Astrocyte (in vitro differentiated cells and primary cell): ENCODE measurements around the gene PLIN4. TPM values are rescaled to one million over a fixed set of nuclear protein-coding genes. Genes with fewer than 3 reads are reported as not detected.

ENCODE experiments used
- DNase-seq: peaks from one replicate; pipeline ENCODE4 v3.0.0-alpha.2; 2010; ENCODE audit warnings: low read depth
- FAIRE-seq: peaks from 2 replicates; lab custom pipeline; 2011; peaks lifted over from hg19 to GRCh38; lab: Jason Lieb, UNC
- H2AFZ ChIP-seq: 2 replicates; pipeline ENCODE4 v1.6.0; 2012; ENCODE audit warnings: low read depth, low read length, inconsistent platforms
- H3K27ac ChIP-seq: 2 replicates; pipeline ENCODE4 v1.5.1; 2011; ENCODE audit warnings: low read depth, low read length, inconsistent platforms
- H3K27me3 ChIP-seq: 2 replicates; pipeline ENCODE4 v1.6.0; 2011; ENCODE audit warnings: low read length, inconsistent platforms; ENCODE audit not compliant: insufficient read depth
- H3K36me3 ChIP-seq: 2 replicates; pipeline ENCODE4 v1.5.1; 2011; ENCODE audit warnings: low read length, inconsistent platforms; ENCODE audit not compliant: insufficient read depth
- H3K4me1 ChIP-seq: 2 replicates; pipeline ENCODE4 v1.5.1; 2011; ENCODE audit warnings: low read length, inconsistent platforms; ENCODE audit not compliant: insufficient read depth
- H3K4me2 ChIP-seq: 2 replicates; pipeline ENCODE4 v1.6.0; 2012; ENCODE audit warnings: low read length, inconsistent platforms
- H3K4me3 ChIP-seq: 2 replicates; pipeline ENCODE4 v1.5.1; 2011; ENCODE audit warnings: low read depth, mild to moderate bottlenecking, low read length, inconsistent platforms; ENCODE audit not compliant: insufficient read depth
- H3K79me2 ChIP-seq: 2 replicates; pipeline ENCODE4 v1.6.0; 2012; ENCODE audit warnings: mild to moderate bottlenecking, low read length, inconsistent platforms; ENCODE audit not compliant: insufficient read depth
- H3K9ac ChIP-seq: 2 replicates; pipeline ENCODE4 v1.6.0; 2012; ENCODE audit warnings: mild to moderate bottlenecking, low read length, inconsistent platforms
- H3K9me3 ChIP-seq: 2 replicates; pipeline ENCODE4 v1.5.1; 2012; ENCODE audit warnings: low read depth, mild to moderate bottlenecking, low read length, inconsistent platforms; ENCODE audit not compliant: insufficient read depth
- H4K20me1 ChIP-seq: 2 replicates; pipeline ENCODE4 v1.6.0; 2012; ENCODE audit warnings: low read length, inconsistent platforms; ENCODE audit not compliant: insufficient read depth
- H3K27ac Mint-ChIP-seq: one replicate; pipeline ENCODE4 v1.8.0; 2021; ENCODE audit warnings: mild to moderate bottlenecking, mixed read lengths; ENCODE audit not compliant: unreplicated experiment
- H3K27me3 Mint-ChIP-seq: one replicate; pipeline ENCODE4 v1.8.0; 2021; ENCODE audit warnings: low read depth, mixed read lengths; ENCODE audit not compliant: unreplicated experiment
- H3K36me3 Mint-ChIP-seq: one replicate; pipeline ENCODE4 v1.8.0; 2021; ENCODE audit warnings: low read depth, mixed read lengths; ENCODE audit not compliant: unreplicated experiment
- H3K4me1 Mint-ChIP-seq: one replicate; pipeline ENCODE4 v1.8.0; 2021; ENCODE audit warnings: low read depth, mixed read lengths; ENCODE audit not compliant: unreplicated experiment
- H3K4me3 Mint-ChIP-seq: one replicate; pipeline ENCODE4 v1.8.0; 2021; ENCODE audit warnings: mild to moderate bottlenecking, moderate library complexity, mixed read lengths; ENCODE audit not compliant: unreplicated experiment
- H3K9me3 Mint-ChIP-seq: one replicate; pipeline ENCODE4 v1.8.0; 2021; ENCODE audit warnings: mild to moderate bottlenecking, mixed read lengths; ENCODE audit not compliant: unreplicated experiment
- EZH2 ChIP-seq: IDR thresholded peaks from 2 replicates; pipeline ENCODE4 v1.6.1; 2012; ENCODE audit warnings: mild to moderate bottlenecking, low read length, inconsistent platforms; ENCODE audit not compliant: insufficient read depth
- total RNA-seq: library from RNA; stranded (reverse); gene quantifications from 2 replicates; pipeline ENCODE4 v1.2.1, GENCODE V29; 2021
- TF ChIP-seq, protein P1 (sequence below): IDR thresholded peaks from 2 replicates; pipeline ENCODE4 v1.5.1; 2011; ENCODE audit warnings: low read depth, mild to moderate bottlenecking, inconsistent platforms, low read length, moderate library complexity; ENCODE audit not compliant: insufficient read depth

PLIN4 gene
- total RNA-seq, 1 donor from 2014 or later: 0.05 TPM

DNA sequence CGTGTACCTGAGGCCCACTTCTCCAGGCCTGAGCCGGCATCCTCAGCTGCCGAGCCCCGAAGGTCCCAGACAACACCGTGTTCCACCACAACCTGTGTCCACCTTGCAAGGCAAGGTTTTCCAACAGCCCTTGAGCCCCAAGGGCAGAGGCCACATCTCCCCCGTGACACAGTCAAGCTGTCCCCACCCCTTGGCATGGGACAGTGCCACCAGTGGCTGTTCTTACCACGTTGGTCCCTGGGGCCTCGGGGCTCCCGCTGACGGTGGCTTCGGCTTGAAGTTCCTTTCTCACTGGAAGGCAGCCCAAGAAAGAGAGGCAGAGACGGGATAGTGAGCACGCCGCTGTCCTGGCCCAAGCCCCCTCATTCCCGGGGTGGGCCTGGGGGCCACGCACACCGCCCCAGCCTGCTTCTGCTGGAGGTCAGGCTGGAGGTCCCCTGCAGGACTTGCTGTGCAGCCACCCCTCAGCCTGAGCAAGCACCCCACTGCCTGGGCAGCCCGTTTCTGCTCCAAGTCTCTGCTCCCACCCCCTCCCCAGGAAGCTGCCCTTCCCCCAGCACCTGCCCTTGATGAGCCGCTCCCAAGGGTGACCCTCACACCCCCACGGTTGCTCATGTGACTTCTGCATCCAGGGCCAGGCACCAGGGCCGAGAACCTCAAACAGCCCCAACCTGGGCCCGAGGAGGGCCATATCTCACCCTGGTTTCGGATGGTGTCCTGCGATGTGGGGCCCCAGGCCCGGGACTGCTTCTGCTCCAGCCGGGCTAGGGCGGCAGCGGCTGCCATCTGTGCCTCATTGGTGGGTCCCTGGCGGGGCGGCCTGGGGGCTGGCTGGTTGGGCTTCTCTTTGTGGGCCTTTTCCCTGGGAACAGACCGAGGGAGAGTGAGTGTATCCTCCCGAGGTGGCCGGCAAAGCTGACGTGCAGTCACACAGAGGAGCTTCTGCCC, 64.8 kb downstream of the PLIN4 start:
- H3K27ac ChIP-seq: no peak overlapping the region
- Mint-ChIP-seq H3K4me3 (no peak overlapping the region), H3K9me3 (no peaks in the 10 kb centered on the region), H3K27me3 (no peaks in the 10 kb centered on the region), H3K4me1 (peaks cover 15% of the 10 kb centered on the region), H3K36me3 (peaks cover 9% of the 10 kb centered on the region), H3K27ac (no peak overlapping the region)
- H3K4me3 ChIP-seq: no peak overlapping the region
- FAIRE-seq: no peak
- no peaks in the 10 kb centered on the region for H3K9me3 ChIP-seq
- no peaks in the 10 kb centered on the region for H3K27me3 ChIP-seq
- no peak overlapping the region for H3K4me2 ChIP-seq
- H3K4me1 ChIP-seq: peaks cover 21% of the 10 kb centered on the region
- H3K36me3 ChIP-seq: peaks cover 10% of the 10 kb centered on the region
- H3K9ac ChIP-seq: no peak overlapping the region
- TF ChIP-seq, protein P1, sequence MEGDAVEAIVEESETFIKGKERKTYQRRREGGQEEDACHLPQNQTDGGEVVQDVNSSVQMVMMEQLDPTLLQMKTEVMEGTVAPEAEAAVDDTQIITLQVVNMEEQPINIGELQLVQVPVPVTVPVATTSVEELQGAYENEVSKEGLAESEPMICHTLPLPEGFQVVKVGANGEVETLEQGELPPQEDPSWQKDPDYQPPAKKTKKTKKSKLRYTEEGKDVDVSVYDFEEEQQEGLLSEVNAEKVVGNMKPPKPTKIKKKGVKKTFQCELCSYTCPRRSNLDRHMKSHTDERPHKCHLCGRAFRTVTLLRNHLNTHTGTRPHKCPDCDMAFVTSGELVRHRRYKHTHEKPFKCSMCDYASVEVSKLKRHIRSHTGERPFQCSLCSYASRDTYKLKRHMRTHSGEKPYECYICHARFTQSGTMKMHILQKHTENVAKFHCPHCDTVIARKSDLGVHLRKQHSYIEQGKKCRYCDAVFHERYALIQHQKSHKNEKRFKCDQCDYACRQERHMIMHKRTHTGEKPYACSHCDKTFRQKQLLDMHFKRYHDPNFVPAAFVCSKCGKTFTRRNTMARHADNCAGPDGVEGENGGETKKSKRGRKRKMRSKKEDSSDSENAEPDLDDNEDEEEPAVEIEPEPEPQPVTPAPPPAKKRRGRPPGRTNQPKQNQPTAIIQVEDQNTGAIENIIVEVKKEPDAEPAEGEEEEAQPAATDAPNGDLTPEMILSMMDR: no peak
- no peak for TF ChIP-seq EZH2
- H4K20me1 ChIP-seq: peaks cover 41% of the 10 kb centered on the region
- peaks cover 37% of the 10 kb centered on the region for H3K79me2 ChIP-seq
- H2AFZ ChIP-seq: no peak overlapping the region
- no peak for DNase-seq

DNA sequence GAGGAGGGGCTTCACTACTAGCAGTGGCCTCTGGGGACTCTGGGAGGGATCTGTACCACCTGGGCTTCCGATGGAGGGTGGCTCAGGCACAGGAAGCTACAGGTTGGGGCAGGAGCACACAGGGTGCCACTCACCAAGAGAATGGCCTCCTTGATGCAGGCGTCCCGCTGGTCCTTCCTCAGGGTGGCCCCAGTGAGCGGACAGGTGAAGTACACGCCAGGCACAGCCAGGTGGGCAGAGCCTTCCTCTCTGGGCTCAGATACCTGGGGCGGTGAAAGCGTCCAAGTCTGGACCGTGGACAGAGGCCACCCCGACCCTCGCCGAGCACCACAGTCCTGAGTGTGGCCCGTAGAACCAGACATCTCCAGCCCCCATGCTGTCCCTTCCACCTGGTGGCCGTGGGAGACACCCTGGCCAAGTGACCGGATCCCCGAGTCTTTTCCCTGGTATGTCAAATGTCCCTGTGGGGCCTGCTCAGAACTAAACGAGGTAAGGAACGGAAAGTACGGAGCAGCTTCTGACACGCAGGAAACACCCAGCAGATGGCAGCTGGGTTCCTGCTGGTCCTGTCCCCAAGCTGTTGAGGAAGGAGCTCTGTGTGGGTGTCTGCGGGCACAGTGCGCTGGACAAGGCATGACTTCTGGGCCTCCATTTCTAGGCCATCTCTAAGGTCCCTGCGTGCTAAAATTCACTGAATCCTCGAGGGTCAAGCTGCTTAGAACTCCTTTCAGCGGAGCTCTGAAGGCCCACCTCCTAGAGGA, 65.9 kb downstream of the PLIN4 start:
- no peak overlapping the region for H3K27ac ChIP-seq
- H3K4me1 ChIP-seq: peaks cover 21% of the 10 kb centered on the region
- H4K20me1 ChIP-seq: peaks cover 49% of the 10 kb centered on the region
- no peaks in the 10 kb centered on the region for H3K27me3 Mint-ChIP-seq
- no peak for FAIRE-seq
- peaks cover 11% of the 10 kb centered on the region for H3K36me3 ChIP-seq
- H3K9me3 Mint-ChIP-seq: no peaks in the 10 kb centered on the region
- H3K4me1 Mint-ChIP-seq: peaks cover 15% of the 10 kb centered on the region
- H3K4me2 ChIP-seq: no peak overlapping the region
- H3K36me3 Mint-ChIP-seq: peaks cover 9% of the 10 kb centered on the region
- peaks cover 37% of the 10 kb centered on the region for H3K79me2 ChIP-seq
- no peak overlapping the region for H3K4me3 ChIP-seq
- no peaks in the 10 kb centered on the region for H3K27me3 ChIP-seq
- DNase-seq: no peak
- no peaks in the 10 kb centered on the region for H3K9me3 ChIP-seq
- no peak overlapping the region for H3K9ac ChIP-seq
- TF ChIP-seq EZH2: no peak
- TF ChIP-seq, protein P1: no peak
- H3K4me3 Mint-ChIP-seq: no peak overlapping the region
- no peak overlapping the region for H3K27ac Mint-ChIP-seq
- no peak overlapping the region for H2AFZ ChIP-seq

Other genes starting within 250 kb of the PLIN4 start
- gene SHD, start 239.2 kb downstream of the PLIN4 start, total RNA-seq: 0.62 and 0.79 TPM in 2 replicates
- gene TMIGD2, start 216.1 kb downstream of the PLIN4 start, total RNA-seq: not detected in 2 replicates
- gene FSD1, start 213.9 kb downstream of the PLIN4 start, total RNA-seq: 15.0 and 15.1 TPM in 2 replicates
- 1.8 and 5.3 TPM in 2 replicates for gene STAP2, start 179.7 kb downstream of the PLIN4 start, total RNA-seq
- gene MPND, start 174.9 kb downstream of the PLIN4 start, total RNA-seq: 10.3 and 14.7 TPM in 2 replicates
- 101 and 102 TPM in 2 replicates for gene SH3GL1, start 117.9 kb downstream of the PLIN4 start, total RNA-seq
- gene CHAF1A, start 115.8 kb downstream of the PLIN4 start, total RNA-seq: 7.2 and 8.5 TPM in 2 replicates
- gene UBXN6, start 60.7 kb downstream of the PLIN4 start, total RNA-seq: 61.0 and 63.6 TPM in 2 replicates
- gene HDGFL2, start 46.2 kb downstream of the PLIN4 start, total RNA-seq: 78.9 and 79.8 TPM in 2 replicates
- gene PLIN5, start 16.7 kb upstream of the PLIN4 start, total RNA-seq: not detected in 2 replicates
- gene LRG1, start 21.6 kb upstream of the PLIN4 start, total RNA-seq: 0.14 and 0.19 TPM in 2 replicates
- gene SEMA6B, start 41.2 kb upstream of the PLIN4 start, total RNA-seq: 14.3 and 17.5 TPM in 2 replicates
- 2.9 and 3.0 TPM in 2 replicates for gene TNFAIP8L1, start 121.0 kb upstream of the PLIN4 start, total RNA-seq
- gene MYDGF, start 151.9 kb upstream of the PLIN4 start, total RNA-seq: 131 and 153 TPM in 2 replicates
- 44.8 and 50.0 TPM in 2 replicates for gene DPP9, start 205.4 kb upstream of the PLIN4 start, total RNA-seq